ENCODE data around the gene IFT80. TPM values are rescaled to one million over a fixed set of nuclear protein-coding genes. Genes with fewer than 3 reads are reported as not detected.

IFT80 gene
- total and polyA plus RNA-seq, 10 of the 15 experiments (the other 5 are each of a cell fraction or from before 2014, with no cell fraction given) = 6.5 to 21.5 (median 14.1) TPM

GRCh38 chr3:160379628-160380214 lies 19.3 kb downstream of the IFT80 start:
- RAD21 ChIA-PET (ENCODE audit: unreplicated experiment) = no interaction called here
- FAIRE-seq = no peak

More at GRCh38 chr3:160379628-160380214, 19.3 kb downstream of the IFT80 start:
- intact Hi-C loops (cut with micrococcal nuclease; ENCODE audit: unreplicated experiment) = no loop called here
- Histone ChIP-seq H4K20me1 (ENCODE audit: control insufficient read depth, insufficient read depth) (no peaks in the 10 kb centered on the region), H3K36me3 (ENCODE audit: control insufficient read depth in 2 of 2, insufficient read depth in 2 of 2, low read length in 1 of 2) (peaks cover 0 to 4% of the 10 kb centered on the region in 2 experiments; a peak in 1 of 4 replicates), H3K4me3 (no peak overlapping the region), H3K9me3 (replicated peaks; ENCODE audit: control insufficient read depth, insufficient read depth, low read length) (no peaks in the 10 kb centered on the region), H3K4me1 (ENCODE audit: control insufficient read depth, insufficient read depth, low read length) (no peaks in the 10 kb centered on the region), H3K4me2 (ENCODE audit: control insufficient read depth, insufficient read depth) (no peak overlapping the region), H3K9ac (ENCODE audit: control insufficient read depth, insufficient read depth, low read length) (no peak overlapping the region), H3K27ac (ENCODE audit: control insufficient read depth, insufficient read depth) (no peak overlapping the region), H3K27me3 (replicated peaks in 1 of 2; ENCODE audit: control insufficient read depth in 2 of 2, insufficient read depth in 2 of 2, low read length in 1 of 2) (no peaks in the 10 kb centered on the region), H2AFZ (ENCODE audit: control insufficient read depth, low read depth, low read length) (no peak overlapping the region), H3K79me2 (ENCODE audit: control insufficient read depth, insufficient read depth, low read length) (no peaks in the 10 kb centered on the region)
- no peak for ATAC-seq
- ChIA-PET SMC1A (ENCODE audit: uncharacterized antibody, unreplicated experiment) (interaction anchor here (2.0 to 2.5 kb wide), 2 partner anchors 9 to 36 kb away, joined by 5 to 11 read pairs; no protein-coding TSS in a partner anchor), CTCF (interaction anchor here (0.7 to 2.2 kb wide), 3 partner anchors 10 to 350 kb away, joined by 3 to 10 read pairs (median 3); no protein-coding TSS in a partner anchor), POLR2A (no interaction called here)
- no TSS peak for BruUV-seq (replicated peaks)
- DNase-seq (ENCODE audit: low read depth, low spot score) = no peak
- TF ChIP-seq TCF7 (IDR thresholded peaks at IDR 0.05; ENCODE audit: borderline replicate concordance) (no peak), NRF1 (conservative IDR thresholded peaks at IDR 0.05; ENCODE audit: low read depth, low read length) (no peak), EED (IDR thresholded peaks at IDR 0.05; ENCODE audit: low read depth) (no peak), CEBPZ (IDR thresholded peaks at IDR 0.05; ENCODE audit: low read depth, low read length) (no peak), KLF5 (IDR thresholded peaks at IDR 0.05; ENCODE audit: partially characterized antibody) (no peak), SIN3A (IDR thresholded peaks at IDR 0.05; ENCODE audit: low read depth, low read length) (no peak), MYB (IDR thresholded peaks at IDR 0.05; ENCODE audit: borderline replicate concordance, low read depth, low read length) (no peak), ATF7 (IDR thresholded peaks at IDR 0.05; ENCODE audit: low read depth) (no peak), BCL11A (IDR thresholded peaks at IDR 0.05; ENCODE audit: low read depth, low read length) (no peak), MAX (IDR thresholded peaks at IDR 0.05; ENCODE audit: low read depth, low read length) (no peak), USF1 (IDR thresholded peaks at IDR 0.05; ENCODE audit: borderline replicate concordance, extremely low read length, insufficient read depth, low read depth, low read length) (no peak), POLR2A (IDR thresholded peaks at IDR 0.05; ENCODE audit: low read depth, low read length) (no peak), PAX5 (IDR thresholded peaks at IDR 0.05; ENCODE audit: borderline replicate concordance, low read depth, low read length) (no peak), ESRRA (IDR thresholded peaks at IDR 0.05; ENCODE audit: low read length) (no peak), TAF1 (IDR thresholded peaks at IDR 0.05; ENCODE audit: borderline replicate concordance, low read depth, low read length) (no peak), RAD51 (IDR thresholded peaks at IDR 0.05) (no peak)
- in situ Hi-C loops (cut with MboI) = no loop called here
- 86% methylated on average over 3 of the region's 4 CpGs for WGBS (ENCODE audit: insufficient coverage, insufficient replicate concordance, low lambda C conversion rate, missing lambda C conversion rate)

All from GM12878 (cell line).